CD8-positive, alpha-beta memory T cell (primary cell): Measurements from ENCODE around the gene MKRN2. TPM values are rescaled to one million over a fixed set of nuclear protein-coding genes. Genes with fewer than 3 reads are reported as not detected.
"Not testable (repeated sequence)": the region's sequence is repeated elsewhere in the genome, so short reads cannot be mapped to it uniquely, and the experiment has no call there.

Experiments used
- CTCF ChIA-PET: fragments of 350-600 bp; sonication (Branson Sonifier 250); formaldehyde crosslinking; loops from one replicate; lab custom pipeline; 2021; ENCODE audit warnings: antibody characterized with exemption; lab: Charles Lee
- POLR2A ChIA-PET: fragments of 350-600 bp; sonication (Branson Sonifier 250); formaldehyde crosslinking; loops from one replicate; lab custom pipeline; 2021; ENCODE audit warnings: antibody characterized with exemption; lab: Charles Lee
- DNase-seq, 5 donors: peaks; one replicate each; pipeline versions ENCODE4 v3.0.0 to v3.0.0-alpha.2; 2020 to 2022; ENCODE audit warnings: mixed read lengths in 1 of 5
- H3K27ac ChIP-seq: one replicate; pipeline ENCODE4 v1.7.0; 2013; ENCODE audit warnings: low read depth, mild to moderate bottlenecking, low read length, moderate library complexity
- H3K27me3 ChIP-seq: 2 replicates; pipeline ENCODE4 v1.7.0; 2013; ENCODE audit warnings: low read length, mild to moderate bottlenecking; ENCODE audit not compliant: insufficient read depth, poor library complexity, severe bottlenecking
- H3K36me3 ChIP-seq: 2 replicates; pipeline ENCODE4 v1.7.0; 2013; ENCODE audit warnings: mild to moderate bottlenecking, low read length, moderate library complexity; ENCODE audit not compliant: insufficient read depth
- H3K4me1 ChIP-seq: 2 replicates; pipeline ENCODE4 v1.7.0; 2013; ENCODE audit warnings: mild to moderate bottlenecking, low read length, moderate library complexity; ENCODE audit not compliant: insufficient read depth
- H3K4me3 ChIP-seq: 2 replicates; pipeline ENCODE4 v1.7.0; 2013; ENCODE audit warnings: mild to moderate bottlenecking, low read length
- H3K9me3 ChIP-seq: 2 replicates; pipeline ENCODE4 v1.7.0; 2013; ENCODE audit warnings: mild to moderate bottlenecking, low read length
- H3K27ac Mint-ChIP-seq, 8 donors: one replicate each; pipeline ENCODE4 v1.8.0; 2020 to 2021; ENCODE audit warnings: mixed read lengths in 8 of 8, mild to moderate bottlenecking in 6 of 8, inconsistent platforms in 3 of 8, moderate library complexity in 3 of 8
- H3K27me3 Mint-ChIP-seq, 2 donors: one replicate each; pipeline ENCODE4 v1.8.0; 2020 to 2021; ENCODE audit warnings: mixed read lengths in 2 of 2, mild to moderate bottlenecking in 1 of 2, moderate library complexity in 1 of 2
- H3K36me3 Mint-ChIP-seq, 3 donors: one replicate each; pipeline ENCODE4 v1.8.0; 2020 to 2021; ENCODE audit warnings: mixed read lengths in 3 of 3, inconsistent platforms in 1 of 3, mild to moderate bottlenecking in 1 of 3
- H3K4me1 Mint-ChIP-seq, 3 donors: one replicate each; pipeline ENCODE4 v1.8.0; 2020 to 2021; ENCODE audit warnings: mixed read lengths in 3 of 3, inconsistent platforms in 1 of 3, mild to moderate bottlenecking in 1 of 3
- H3K4me3 Mint-ChIP-seq, 7 donors: one replicate each; pipeline ENCODE4 v1.8.0; 2020 to 2021; ENCODE audit warnings: mixed read lengths in 7 of 7, mild to moderate bottlenecking in 6 of 7, moderate library complexity in 4 of 7, inconsistent platforms in 2 of 7
- H3K9me3 Mint-ChIP-seq, 5 donors: one replicate each; pipeline ENCODE4 v1.8.0; 2020 to 2022; ENCODE audit warnings: mixed read lengths in 5 of 5, mild to moderate bottlenecking in 3 of 5, moderate library complexity in 2 of 5, inconsistent platforms in 1 of 5
- polyA plus RNA-seq: library from polyadenylated mRNA; unstranded; fragments of 300-500 nt; fragmentation: Illumina TruSeq; gene quantifications from one replicate; pipeline ENCODE4 v1.2.3, GENCODE V29; 2021
- total RNA-seq, 2 experiments: library from RNA; stranded (reverse); gene quantifications; one replicate each; pipeline ENCODE4 v1.2.3, GENCODE V29; 2021

The MKRN2 gene
- total and polyA plus RNA-seq, 3 experiments from 2014 or later = 30.0 to 51.6 (median 33.6) TPM

GRCh38 chr3:12543497-12543896, 13.4 kb upstream of the MKRN2 start:
- H3K36me3 Mint-ChIP-seq, H3K27me3 Mint-ChIP-seq, H3K4me3 Mint-ChIP-seq, H3K27me3 ChIP-seq, H3K4me3 ChIP-seq, DNase-seq, H3K9me3 Mint-ChIP-seq, H3K9me3 ChIP-seq, H3K4me1 Mint-ChIP-seq, H3K27ac Mint-ChIP-seq, H3K36me3 ChIP-seq, H3K4me1 ChIP-seq, H3K27ac ChIP-seq: not testable (repeated sequence)
- ChIA-PET POLR2A (interaction anchor here (0.5 kb wide), 1 partner anchor 9 kb away, joined by 3 read pairs; no protein-coding TSS in a partner anchor), CTCF (interaction anchor here (1.2 kb wide), 1 partner anchor 14 kb away, joined by 3 read pairs; no protein-coding TSS in a partner anchor)

GRCh38 chr3:12544652-12545472, 12.0 kb upstream of the MKRN2 start:
- H3K36me3 Mint-ChIP-seq = peaks cover 0 to 3% (median 2%) of the 10 kb centered on the region in 3 donors
- CTCF ChIA-PET = interaction anchor here (1.2 kb wide), 1 partner anchor 15 kb away, joined by 3 read pairs; no protein-coding TSS in a partner anchor

GRCh38 chr3:12545473-12545791, 11.5 kb upstream of the MKRN2 start, which contains the start of gene MKRN2OS:
TSS of gene MKRN2OS (minus strand) at chr3:12545499. CDS start at chr3:12545464, 35 bp downstream.
- no peak within 1 kb of the TSS for H3K4me3 ChIP-seq
- no peak for DNase-seq
- Mint-ChIP-seq H3K4me3 (no peak within 1 kb of the TSS), H3K9me3 (no peaks in the 10 kb centered on the region), H3K4me1 (no peaks in the 10 kb centered on the region), H3K27ac (peak within 1 kb of the TSS in 1 of 8 donors; percentile 65), H3K36me3 (peaks cover 0 to 2% (median 0%) of the 10 kb centered on the region in 3 donors), H3K27me3 (peaks cover 2 to 8% of the 10 kb centered on the region in 2 donors)
- H3K27ac ChIP-seq = no peak within 1 kb of the TSS
- H3K4me1 ChIP-seq = no peaks in the 10 kb centered on the region
- no peaks in the 10 kb centered on the region for H3K36me3 ChIP-seq
- POLR2A ChIA-PET = no interaction called here
- H3K9me3 ChIP-seq = no peaks in the 10 kb centered on the region
- CTCF ChIA-PET = no interaction called here
- no peaks in the 10 kb centered on the region for H3K27me3 ChIP-seq

More at GRCh38 chr3:12544652-12545472, 12.0 kb upstream of the MKRN2 start:
- Mint-ChIP-seq H3K27me3 (peaks cover 2% of the 10 kb centered on the region in 2 donors), H3K27ac (no peak overlapping the region), H3K4me3 (no peak overlapping the region), H3K9me3 (no peaks in the 10 kb centered on the region), H3K4me1 (no peaks in the 10 kb centered on the region)
- DNase-seq = no peak
- POLR2A ChIA-PET = interaction anchor here (0.7 kb wide), 1 partner anchor 109 kb away, joined by 8 read pairs; no protein-coding TSS in a partner anchor
- Histone ChIP-seq H3K36me3 (no peaks in the 10 kb centered on the region), H3K4me3 (no peak overlapping the region), H3K4me1 (no peaks in the 10 kb centered on the region), H3K9me3 (no peaks in the 10 kb centered on the region), H3K27me3 (no peaks in the 10 kb centered on the region), H3K27ac (no peak overlapping the region)

- peaks cover 8 to 10% (median 10%) of the 10 kb centered on the region in 3 donors for H3K4me1 Mint-ChIP-seq
- peaks cover 0 to 2% (median 0%) of the 10 kb centered on the region in 5 donors for H3K9me3 Mint-ChIP-seq
- DNase-seq = no peak
- Histone ChIP-seq H3K36me3 (no peaks in the 10 kb centered on the region), H3K27me3 (peaks cover 8% of the 10 kb centered on the region), H3K4me1 (peaks cover 4% of the 10 kb centered on the region), H3K27ac (no peak overlapping the region), H3K4me3 (no peak overlapping the region), H3K9me3 (no peaks in the 10 kb centered on the region)
- no peaks in the 10 kb centered on the region for H3K36me3 Mint-ChIP-seq
- no peak overlapping the region for H3K4me3 Mint-ChIP-seq
- CTCF ChIA-PET = no interaction called here
- H3K27me3 Mint-ChIP-seq = peaks cover 23 to 36% of the 10 kb centered on the region in 2 donors
- no peak overlapping the region for H3K27ac Mint-ChIP-seq
- POLR2A ChIA-PET = no interaction called here
These were observed 6.7 kb upstream of the MKRN2 start for GRCh38 chr3:12549971-12550760.

- Histone ChIP-seq H3K36me3 (no peaks in the 10 kb centered on the region), H3K4me1 (peaks cover 17% of the 10 kb centered on the region), H3K9me3 (no peaks in the 10 kb centered on the region), H3K27me3 (peaks cover 15% of the 10 kb centered on the region), H3K27ac (no peak overlapping the region), H3K4me3 (peak overlapping the region; percentile 49)
- peak overlapping the region in 1 of 8 donors; percentile 1 for H3K27ac Mint-ChIP-seq
- peak overlapping the region; percentile 55 to 90 (median 75) for H3K4me3 Mint-ChIP-seq
- POLR2A ChIA-PET = interaction anchor here (0.6 kb wide), 1 partner anchor 12 kb away, joined by 6 read pairs; no protein-coding TSS in a partner anchor
- peaks cover 0 to 10% (median 0%) of the 10 kb centered on the region in 3 donors for H3K36me3 Mint-ChIP-seq
- H3K9me3 Mint-ChIP-seq = peaks cover 0 to 2% (median 0%) of the 10 kb centered on the region in 5 donors
- peak in 1 of 5 donors; percentile 13 for DNase-seq
- CTCF ChIA-PET = no interaction called here
- peaks cover 27 to 45% of the 10 kb centered on the region in 2 donors for H3K27me3 Mint-ChIP-seq
- H3K4me1 Mint-ChIP-seq = peaks cover 32 to 40% (median 39%) of the 10 kb centered on the region in 3 donors
These were observed 2.9 kb upstream of the MKRN2 start for GRCh38 chr3:12553921-12554391.

- H3K9me3 ChIP-seq = no peaks in the 10 kb centered on the region
- peak overlapping the region; percentile 72 for H3K4me3 ChIP-seq
- H3K4me1 Mint-ChIP-seq = peaks cover 55 to 64% (median 63%) of the 10 kb centered on the region in 3 donors
- CTCF ChIA-PET = no interaction called here
- H3K9me3 Mint-ChIP-seq = peaks cover 0 to 2% (median 0%) of the 10 kb centered on the region in 5 donors
- H3K4me1 ChIP-seq = peaks cover 40% of the 10 kb centered on the region
- H3K27me3 ChIP-seq = peaks cover 15% of the 10 kb centered on the region
- peak overlapping the region; percentile 91 for H3K27ac ChIP-seq
- POLR2A ChIA-PET = interaction anchor here (1.7 kb wide), 1 partner anchor 108 kb away, joined by 8 read pairs; the partner anchor contains the start of gene RAF1
- no peaks in the 10 kb centered on the region for H3K36me3 ChIP-seq
- peak overlapping the region; percentile 2 to 96 (median 90) for H3K27ac Mint-ChIP-seq
- peaks cover 0 to 10% (median 0%) of the 10 kb centered on the region in 3 donors for H3K36me3 Mint-ChIP-seq
- peak in 1 of 5 donors; percentile 12 for DNase-seq
- H3K27me3 Mint-ChIP-seq = peaks cover 27 to 32% of the 10 kb centered on the region in 2 donors
- H3K4me3 Mint-ChIP-seq = peak overlapping the region; percentile 87 to 99 (median 93)
These were observed 585 bp upstream of the MKRN2 start for GRCh38 chr3:12556314-12556689.

- Histone ChIP-seq H3K27me3 (peaks cover 15% of the 10 kb centered on the region), H3K36me3 (no peaks in the 10 kb centered on the region), H3K4me3 (peak overlapping the region; percentile 72), H3K9me3 (no peaks in the 10 kb centered on the region), H3K27ac (peak overlapping the region; percentile 91), H3K4me1 (peaks cover 40% of the 10 kb centered on the region)
- ChIA-PET POLR2A (interaction anchor here (1.7 kb wide), 1 partner anchor 106 kb away, joined by 8 read pairs; the partner anchor contains the start of gene RAF1), CTCF (no interaction called here)
- Mint-ChIP-seq H3K4me1 (peaks cover 66 to 77% (median 75%) of the 10 kb centered on the region in 3 donors), H3K4me3 (peak overlapping the region; percentile 87 to 99 (median 93)), H3K9me3 (peaks cover 0 to 2% (median 0%) of the 10 kb centered on the region in 5 donors), H3K36me3 (peaks cover 0 to 10% (median 0%) of the 10 kb centered on the region in 3 donors), H3K27me3 (peaks cover 27 to 32% of the 10 kb centered on the region in 2 donors), H3K27ac (peak overlapping the region; percentile 81 to 96 (median 90))
- no peak for DNase-seq
These were observed 700 bp downstream of the MKRN2 start for GRCh38 chr3:12557473-12558100.
